KMS-11 (cell line): ENCODE data around the gene SHROOM2.

ENCODE experiments used
- H2AFZ ChIP-seq: fragments of 200-600 bp; sonication (generic); 2 replicates; pipeline ENCODE4 v1.6.1; 2016; ENCODE audit warnings: antibody characterized with exemption, mixed run types, low read depth
- H3K27ac ChIP-seq: fragments of 200-600 bp; sonication (generic); 2 replicates; pipeline ENCODE4 v1.6.1; 2016; ENCODE audit warnings: mild to moderate bottlenecking, mixed run types
- H3K27me3 ChIP-seq: fragments of 200-600 bp; sonication (generic); 2 replicates; pipeline ENCODE4 v1.6.1; 2017; ENCODE audit warnings: mild to moderate bottlenecking, low read depth, mixed run types, moderate library complexity; ENCODE audit not compliant: insufficient read depth
- H3K36me3 ChIP-seq: fragments of 200-600 bp; sonication (generic); 2 replicates; pipeline ENCODE4 v1.6.1; 2017; ENCODE audit warnings: mild to moderate bottlenecking, mixed run types; ENCODE audit not compliant: insufficient read depth
- H3K4me1 ChIP-seq: fragments of 200-600 bp; sonication (generic); 2 replicates; pipeline ENCODE4 v1.6.1; 2016; ENCODE audit warnings: mild to moderate bottlenecking, low read depth, mixed run types; ENCODE audit not compliant: poor library complexity, severe bottlenecking
- H3K4me2 ChIP-seq: fragments of 200-600 bp; sonication (generic); 2 replicates; pipeline ENCODE4 v1.7.0; 2016; ENCODE audit warnings: mild to moderate bottlenecking, mixed run types
- H3K4me3 ChIP-seq: fragments of 200-600 bp; sonication (generic); IDR thresholded peaks from 2 replicates; pipeline ENCODE4 v1.6.1; 2017; ENCODE audit warnings: low read depth, low read length, mixed read lengths; ENCODE audit not compliant: insufficient read depth
- H3K79me2 ChIP-seq: fragments of 200-600 bp; sonication (generic); 2 replicates; pipeline ENCODE4 v1.6.1; 2016; ENCODE audit warnings: low read depth, mixed run types; ENCODE audit not compliant: insufficient read depth
- H3K9ac ChIP-seq: fragments of 200-600 bp; sonication (generic); 2 replicates; pipeline ENCODE4 v1.6.1; 2016; ENCODE audit warnings: mild to moderate bottlenecking, mixed run types
- H4K20me1 ChIP-seq: fragments of 200-600 bp; sonication (generic); 2 replicates; pipeline ENCODE4 v1.6.1; 2016; ENCODE audit warnings: mild to moderate bottlenecking, mixed run types; ENCODE audit not compliant: insufficient read depth
- TF ChIP-seq, protein P1 (sequence below): fragments of 200-600 bp; sonication (generic); conservative IDR thresholded peaks from 2 replicates; pipeline ENCODE4 v1.6.1; 2017; ENCODE audit warnings: low read depth, mild to moderate bottlenecking, antibody characterized with exemption, low read length, moderate library complexity, mixed read lengths

Gene SHROOM2

DNA sequence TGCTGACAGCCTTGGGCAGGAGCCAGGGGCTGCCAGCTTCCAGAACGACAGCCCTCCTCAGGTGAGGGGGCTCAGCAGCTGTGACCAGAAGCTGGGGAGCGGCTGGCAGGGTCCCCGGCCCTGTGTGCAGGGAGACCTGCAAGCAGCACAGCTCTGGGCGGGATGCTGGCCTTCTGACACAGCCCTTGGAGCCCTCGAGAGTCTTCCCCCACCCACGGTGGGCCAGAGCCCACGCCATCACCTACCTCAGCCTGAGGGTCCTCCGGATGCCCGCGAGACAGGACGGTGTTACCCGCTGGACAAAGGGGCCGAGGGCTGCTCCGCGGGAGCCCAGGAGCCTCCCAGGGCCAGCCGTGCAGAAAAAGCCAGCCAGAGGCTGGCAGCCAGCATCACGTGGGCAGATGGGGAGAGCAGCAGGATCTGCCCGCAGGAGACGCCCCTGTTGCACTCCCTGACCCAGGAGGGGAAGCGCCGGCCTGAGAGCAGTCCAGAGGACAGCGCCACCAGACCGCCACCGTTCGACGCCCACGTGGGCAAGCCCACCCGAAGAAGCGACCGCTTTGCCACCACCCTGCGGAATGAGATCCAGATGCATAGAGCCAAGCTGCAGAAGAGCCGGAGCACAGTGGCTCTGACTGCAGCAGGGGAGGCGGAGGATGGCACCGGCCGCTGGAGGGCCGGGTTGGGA, 109.1 kb downstream of the SHROOM2 start:
- H3K36me3 ChIP-seq, result no peaks in the 10 kb centered on the region
- TF ChIP-seq, protein P1, sequence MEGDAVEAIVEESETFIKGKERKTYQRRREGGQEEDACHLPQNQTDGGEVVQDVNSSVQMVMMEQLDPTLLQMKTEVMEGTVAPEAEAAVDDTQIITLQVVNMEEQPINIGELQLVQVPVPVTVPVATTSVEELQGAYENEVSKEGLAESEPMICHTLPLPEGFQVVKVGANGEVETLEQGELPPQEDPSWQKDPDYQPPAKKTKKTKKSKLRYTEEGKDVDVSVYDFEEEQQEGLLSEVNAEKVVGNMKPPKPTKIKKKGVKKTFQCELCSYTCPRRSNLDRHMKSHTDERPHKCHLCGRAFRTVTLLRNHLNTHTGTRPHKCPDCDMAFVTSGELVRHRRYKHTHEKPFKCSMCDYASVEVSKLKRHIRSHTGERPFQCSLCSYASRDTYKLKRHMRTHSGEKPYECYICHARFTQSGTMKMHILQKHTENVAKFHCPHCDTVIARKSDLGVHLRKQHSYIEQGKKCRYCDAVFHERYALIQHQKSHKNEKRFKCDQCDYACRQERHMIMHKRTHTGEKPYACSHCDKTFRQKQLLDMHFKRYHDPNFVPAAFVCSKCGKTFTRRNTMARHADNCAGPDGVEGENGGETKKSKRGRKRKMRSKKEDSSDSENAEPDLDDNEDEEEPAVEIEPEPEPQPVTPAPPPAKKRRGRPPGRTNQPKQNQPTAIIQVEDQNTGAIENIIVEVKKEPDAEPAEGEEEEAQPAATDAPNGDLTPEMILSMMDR, result no peak

DNA sequence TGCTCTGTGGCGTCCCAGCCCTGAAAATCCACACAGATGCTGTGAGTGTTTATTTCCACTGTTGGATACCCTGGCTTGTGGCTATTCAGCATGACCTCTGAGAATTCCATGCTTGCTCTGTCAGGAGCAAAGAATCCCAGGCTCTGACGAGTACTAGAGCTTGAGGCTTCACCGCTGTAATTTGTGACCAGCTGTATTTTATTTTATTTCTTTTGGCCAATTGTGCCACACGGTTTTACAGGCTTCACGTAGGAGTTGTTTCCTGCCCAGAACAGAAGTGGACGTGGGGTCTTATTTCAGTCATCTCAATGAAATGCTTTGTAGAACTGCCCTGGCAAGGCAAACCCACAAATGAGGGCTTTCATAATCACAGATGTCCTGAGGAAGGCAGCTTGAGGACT, 111.5 kb downstream of the SHROOM2 start:
- Histone ChIP-seq H3K27me3 (no peaks in the 10 kb centered on the region), H3K4me1 (peaks cover 57% of the 10 kb centered on the region), H3K36me3 (no peaks in the 10 kb centered on the region), H4K20me1 (no peaks in the 10 kb centered on the region), H3K4me3 (no peak overlapping the region), H3K9ac (no peak overlapping the region), H2AFZ (no peak overlapping the region), H3K79me2 (no peaks in the 10 kb centered on the region), H3K4me2 (no peak overlapping the region), H3K27ac (no peak overlapping the region)
- TF ChIP-seq, protein P1, result no peak

More for the DNA sequence above, 109.1 kb downstream of the SHROOM2 start:
- no peak overlapping the region for H3K4me2 ChIP-seq
- H3K27me3 ChIP-seq, result no peaks in the 10 kb centered on the region
- peaks cover 34% of the 10 kb centered on the region for H3K4me1 ChIP-seq
- no peak overlapping the region for H3K27ac ChIP-seq
- no peaks in the 10 kb centered on the region for H4K20me1 ChIP-seq
- H3K79me2 ChIP-seq, result no peaks in the 10 kb centered on the region
- no peak overlapping the region for H2AFZ ChIP-seq
- H3K9ac ChIP-seq, result no peak overlapping the region
- no peak overlapping the region for H3K4me3 ChIP-seq

DNA sequence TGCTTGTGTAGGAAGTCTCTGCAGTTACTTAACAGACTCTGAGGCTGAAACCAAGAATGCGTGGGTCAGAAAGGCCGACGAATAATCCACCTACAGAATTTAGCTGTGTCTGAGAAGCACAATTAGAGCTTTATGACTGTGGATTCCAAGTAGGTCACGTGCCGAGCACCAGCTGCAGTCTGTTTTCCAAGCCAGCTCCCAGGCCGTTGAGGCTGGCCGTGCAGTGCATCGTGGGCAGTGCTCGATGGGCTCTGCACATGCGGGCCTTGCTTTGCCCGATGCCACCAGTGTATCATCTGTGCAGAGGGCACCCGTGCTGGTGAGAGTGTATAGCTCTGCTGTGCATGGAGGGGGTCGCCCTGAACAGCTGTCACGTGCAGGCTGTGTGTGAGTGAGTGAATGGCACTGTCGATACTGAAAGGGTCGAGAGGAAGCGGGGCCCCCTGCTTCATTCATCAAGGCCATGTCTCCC, 113.4 kb downstream of the SHROOM2 start:
- Histone ChIP-seq H3K79me2 (no peaks in the 10 kb centered on the region), H3K9ac (peak overlapping the region; percentile 51; the same call in 1 of the 2 replicates), H3K36me3 (no peaks in the 10 kb centered on the region), H3K27ac (peak overlapping the region; percentile 82), H4K20me1 (no peaks in the 10 kb centered on the region), H2AFZ (no peak overlapping the region), H3K4me1 (peaks cover 69% of the 10 kb centered on the region), H3K4me3 (no peak overlapping the region), H3K27me3 (no peaks in the 10 kb centered on the region), H3K4me2 (peak overlapping the region; percentile 96)
- TF ChIP-seq, protein P1, result no peak

DNA sequence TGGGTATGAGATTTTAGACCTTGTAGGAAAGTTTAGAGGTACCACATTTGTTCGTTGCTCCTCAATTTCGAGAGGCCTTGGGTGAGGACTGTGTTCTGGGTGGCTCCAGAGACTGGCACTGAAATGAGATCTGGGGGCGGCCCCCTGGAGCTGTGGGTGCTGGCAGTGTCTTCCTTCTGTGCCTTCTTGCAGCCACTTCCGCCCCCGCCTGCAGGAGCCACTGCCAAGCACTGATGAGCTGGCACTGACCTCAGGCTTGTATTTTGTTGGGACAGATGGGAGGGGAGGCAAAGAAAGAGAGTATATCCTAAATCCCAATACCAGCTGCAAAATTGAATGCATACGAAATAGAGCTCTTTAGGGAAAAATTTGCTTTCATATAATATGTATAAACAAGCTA, 116.4 kb downstream of the SHROOM2 start:
- H3K36me3 ChIP-seq, result no peaks in the 10 kb centered on the region
- no peaks in the 10 kb centered on the region for H3K79me2 ChIP-seq
- H3K27ac ChIP-seq, result peak overlapping the region; percentile 39; the same call in 1 of the 2 replicates
- TF ChIP-seq, protein P1, result no peak
- H3K4me1 ChIP-seq, result peaks cover 61% of the 10 kb centered on the region
- no peaks in the 10 kb centered on the region for H4K20me1 ChIP-seq
- H3K9ac ChIP-seq, result no peak overlapping the region
- H2AFZ ChIP-seq, result no peak overlapping the region
- peak overlapping the region; percentile 96; the same call in 1 of the 2 replicates for H3K4me2 ChIP-seq
- H3K27me3 ChIP-seq, result no peaks in the 10 kb centered on the region
- no peak overlapping the region for H3K4me3 ChIP-seq
